AG09309 (cell line): ENCODE measurements around the gene CFAP20DC.

Experiments
- DNase-seq: peaks from one replicate; pipeline ENCODE4 v3.0.0-alpha.2; 2010; ENCODE audit warnings: low read depth
- H3K4me3 ChIP-seq: 2 replicates; pipeline ENCODE4 v1.5.1; 2011; ENCODE audit warnings: mild to moderate bottlenecking, low read depth, low read length, moderate library complexity; ENCODE audit not compliant: control insufficient read depth
- CTCF ChIP-seq: IDR thresholded peaks from 2 replicates; pipeline ENCODE4 v1.5.1; 2011; ENCODE audit warnings: mild to moderate bottlenecking, low read depth, low read length, inconsistent platforms; ENCODE audit not compliant: insufficient read depth, control insufficient read depth; ENCODE audit errors: missing control alignments

Gene CFAP20DC

GRCh38 chr3:59082106-59082505 is 32.3 kb upstream of the CFAP20DC start:
- H3K4me3 ChIP-seq, result no peak overlapping the region
- TF ChIP-seq CTCF, result no peak
- no peak for DNase-seq

- H3K4me3 ChIP-seq, result no peak overlapping the region
- no peak for DNase-seq
- no peak for TF ChIP-seq CTCF
Measured at GRCh38 chr3:59081071-59081470, 31.2 kb upstream of the CFAP20DC start.

GRCh38 chr3:59079962-59080361 is 30.1 kb upstream of the CFAP20DC start:
- TF ChIP-seq CTCF, result no peak
- DNase-seq, result no peak
- H3K4me3 ChIP-seq, result no peak overlapping the region

- no peak overlapping the region for H3K4me3 ChIP-seq
- TF ChIP-seq CTCF, result no peak
- no peak for DNase-seq
Measured at GRCh38 chr3:59074764-59075163, 24.9 kb upstream of the CFAP20DC start.

- no peak for TF ChIP-seq CTCF
- DNase-seq, result no peak
- no peak overlapping the region for H3K4me3 ChIP-seq
Measured at GRCh38 chr3:59072681-59073080, 22.9 kb upstream of the CFAP20DC start.

- no peak overlapping the region for H3K4me3 ChIP-seq
- no peak for TF ChIP-seq CTCF
- DNase-seq, result no peak
Measured at GRCh38 chr3:59069838-59070237, 20.0 kb upstream of the CFAP20DC start.

- no peak for DNase-seq
- no peak for TF ChIP-seq CTCF
- H3K4me3 ChIP-seq, result no peak overlapping the region
Measured at GRCh38 chr3:59065240-59065639, 15.4 kb upstream of the CFAP20DC start.
